ENCODE data around the gene NID1. TPM values are rescaled to one million over a fixed set of nuclear protein-coding genes. Genes with fewer than 3 reads are reported as not detected.

NID1 gene
- total and polyA plus RNA-seq, 2 donors (not counting 3 experiments of a cell fraction or from before 2014, with no cell fraction given): 87.0 to 109 TPM

DNA sequence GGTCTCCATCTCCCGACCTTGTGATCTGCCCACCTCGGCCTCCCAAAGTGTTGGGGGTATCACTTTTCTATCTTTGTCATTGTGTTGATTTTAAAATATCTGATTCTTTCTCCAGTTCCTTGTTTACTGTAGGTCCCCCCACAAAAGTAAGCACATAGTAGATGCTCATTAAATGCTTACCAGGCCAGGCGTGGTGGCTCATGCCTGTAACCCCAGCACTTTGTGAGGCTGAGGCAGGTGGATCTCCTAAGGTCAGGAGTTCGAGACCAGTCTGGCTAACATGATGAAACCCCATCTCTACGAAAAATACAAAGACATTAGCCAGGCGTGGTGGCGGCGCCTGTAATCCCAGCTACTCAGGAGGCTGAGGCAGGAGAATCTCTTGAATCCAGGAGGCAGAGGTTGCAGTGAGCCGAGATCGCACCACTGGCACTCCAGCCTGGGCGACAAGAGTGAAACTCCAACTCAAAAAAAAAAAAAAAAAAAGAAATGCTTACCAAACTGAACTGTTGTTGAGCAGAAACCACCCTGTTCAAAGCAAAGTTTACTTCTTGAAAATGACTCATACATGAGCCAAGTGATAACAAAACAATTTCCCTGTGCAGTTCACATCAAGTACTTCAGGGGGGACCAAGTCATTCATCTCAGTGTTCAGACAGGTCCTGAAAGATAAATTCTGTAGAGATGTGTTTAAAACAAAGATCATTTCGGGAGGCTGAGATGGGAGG lies 24.3 kb upstream of the NID1 start:
- TF ChIP-seq POLR2A (IDR thresholded peaks at IDR 0.05; ENCODE audit: low read depth, low read length) (no peak), GATA2 (IDR thresholded peaks at IDR 0.05; ENCODE audit: insufficient read depth, insufficient read length, low read depth, low read length) (no peak), FOS (IDR thresholded peaks at IDR 0.05; ENCODE audit: borderline replicate concordance, insufficient read depth, low read length) (peak; percentile 19), POLR2AphosphoS5 (IDR thresholded peaks at IDR 0.05; ENCODE audit: insufficient read depth, low read depth, low read length) (no peak), JUN (IDR thresholded peaks at IDR 0.05; ENCODE audit: borderline replicate concordance, insufficient read depth, insufficient read length, low read depth) (no peak)
- TF ChIP-seq, protein P1, sequence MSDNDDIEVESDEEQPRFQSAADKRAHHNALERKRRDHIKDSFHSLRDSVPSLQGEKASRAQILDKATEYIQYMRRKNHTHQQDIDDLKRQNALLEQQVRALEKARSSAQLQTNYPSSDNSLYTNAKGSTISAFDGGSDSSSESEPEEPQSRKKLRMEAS (IDR thresholded peaks at IDR 0.05; ENCODE audit: insufficient read depth, insufficient read length): no peak
- CTCF ChIA-PET: interaction anchor here (0.8 to 1.0 kb wide), 2 partner anchors 25 to 117 kb away, joined by 3 read pairs; no protein-coding TSS in a partner anchor
- intact Hi-C loops (cut with micrococcal nuclease): no loop called here
- no peak overlapping the region for H3K4me3 ChIP-seq (replicated peaks in 1 of 3; ENCODE audit: insufficient read depth in 1 of 3, low read depth in 1 of 3, low read length in 3 of 3)
- H4K20me1 ChIP-seq (replicated peaks; ENCODE audit: control insufficient read depth, extremely low read depth, insufficient read depth, low read length): no peaks in the 10 kb centered on the region
- H3K4me2 ChIP-seq (ENCODE audit: insufficient read depth, low read length): no peak overlapping the region
- no peaks in the 10 kb centered on the region for H3K79me2 ChIP-seq (ENCODE audit: control insufficient read depth, insufficient read depth, low read length)
- no peaks in the 10 kb centered on the region for H3K36me3 ChIP-seq (ENCODE audit: control insufficient read depth in 2 of 2, extremely low read depth in 1 of 2, insufficient read depth in 2 of 2, low read length in 2 of 2)
- H3K9me1 ChIP-seq (replicated peaks; ENCODE audit: control insufficient read depth, extremely low read depth, insufficient read depth, low read length): no peaks in the 10 kb centered on the region
- H3K27ac ChIP-seq (ENCODE audit: insufficient read depth, low read depth, low read length): no peak overlapping the region
- H3K9me3 ChIP-seq (replicated peaks; ENCODE audit: control insufficient read depth, insufficient read depth, low read length): no peaks in the 10 kb centered on the region
- no TSS peak for BruUV-seq (replicated peaks)
- no peaks in the 10 kb centered on the region for H3K27me3 ChIP-seq (ENCODE audit: control insufficient read depth in 2 of 2, insufficient read depth in 2 of 2, low read length in 2 of 2)
- H2AFZ ChIP-seq (ENCODE audit: low read depth, low read length): no peak overlapping the region
- peaks cover 5% of the 10 kb centered on the region for H3K4me1 ChIP-seq (ENCODE audit: control insufficient read depth, extremely low read depth, insufficient read depth, low read length)
- DNase-seq (ENCODE audit: low read depth, low spot score) (peak; percentile 20), FAIRE-seq (peak; percentile 75)
- POLR2A ChIA-PET: no interaction called here
- H3K9ac ChIP-seq (replicated peaks; ENCODE audit: extremely low read depth, insufficient read depth, low read length): no peak overlapping the region
- dilution Hi-C loops (cut with MboI; ENCODE audit: extremely low pct_ligation_motif_present, low sequenced_read_pairs): no loop called here

DNA sequence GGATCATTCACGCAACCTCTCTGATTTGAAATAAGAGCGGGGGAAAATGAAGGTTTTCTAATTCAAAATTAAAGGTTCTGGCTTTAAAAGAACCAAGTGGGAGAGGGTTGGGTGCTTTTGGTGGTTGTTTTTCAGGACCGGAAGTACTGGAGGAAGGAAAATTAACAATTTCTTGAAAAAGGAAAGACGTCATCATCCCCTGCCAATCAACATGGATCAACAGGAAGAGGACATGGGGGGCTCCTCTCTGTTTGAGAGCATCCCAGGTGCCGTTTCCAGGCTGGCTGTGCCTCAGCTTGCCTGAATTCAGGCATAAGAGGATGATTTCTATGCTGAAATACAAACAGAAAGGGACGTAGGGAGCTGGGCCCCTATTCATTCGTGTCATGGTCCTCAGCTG lies 21.6 kb upstream of the NID1 start:
- FAIRE-seq (no peak), DNase-seq (ENCODE audit: low read depth, low spot score) (no peak)
- Histone ChIP-seq H3K4me1 (ENCODE audit: control insufficient read depth, extremely low read depth, insufficient read depth, low read length) (peaks cover 2% of the 10 kb centered on the region), H3K27me3 (ENCODE audit: control insufficient read depth in 2 of 2, insufficient read depth in 2 of 2, low read length in 2 of 2) (no peaks in the 10 kb centered on the region), H3K27ac (ENCODE audit: insufficient read depth, low read depth, low read length) (no peak overlapping the region), H4K20me1 (replicated peaks; ENCODE audit: control insufficient read depth, extremely low read depth, insufficient read depth, low read length) (no peaks in the 10 kb centered on the region), H3K9ac (replicated peaks; ENCODE audit: extremely low read depth, insufficient read depth, low read length) (no peak overlapping the region), H3K9me1 (replicated peaks; ENCODE audit: control insufficient read depth, extremely low read depth, insufficient read depth, low read length) (no peaks in the 10 kb centered on the region), H3K4me3 (replicated peaks in 1 of 3; ENCODE audit: insufficient read depth in 1 of 3, low read depth in 1 of 3, low read length in 3 of 3) (no peak overlapping the region), H3K4me2 (ENCODE audit: insufficient read depth, low read length) (no peak overlapping the region), H2AFZ (ENCODE audit: low read depth, low read length) (peak overlapping the region; percentile 70), H3K79me2 (ENCODE audit: control insufficient read depth, insufficient read depth, low read length) (no peaks in the 10 kb centered on the region), H3K9me3 (replicated peaks; ENCODE audit: control insufficient read depth, insufficient read depth, low read length) (no peaks in the 10 kb centered on the region), H3K36me3 (ENCODE audit: control insufficient read depth in 2 of 2, extremely low read depth in 1 of 2, insufficient read depth in 2 of 2, low read length in 2 of 2) (no peaks in the 10 kb centered on the region)
- TF ChIP-seq POLR2A (IDR thresholded peaks at IDR 0.05; ENCODE audit: low read depth, low read length): no peak
- TF ChIP-seq, protein P2, sequence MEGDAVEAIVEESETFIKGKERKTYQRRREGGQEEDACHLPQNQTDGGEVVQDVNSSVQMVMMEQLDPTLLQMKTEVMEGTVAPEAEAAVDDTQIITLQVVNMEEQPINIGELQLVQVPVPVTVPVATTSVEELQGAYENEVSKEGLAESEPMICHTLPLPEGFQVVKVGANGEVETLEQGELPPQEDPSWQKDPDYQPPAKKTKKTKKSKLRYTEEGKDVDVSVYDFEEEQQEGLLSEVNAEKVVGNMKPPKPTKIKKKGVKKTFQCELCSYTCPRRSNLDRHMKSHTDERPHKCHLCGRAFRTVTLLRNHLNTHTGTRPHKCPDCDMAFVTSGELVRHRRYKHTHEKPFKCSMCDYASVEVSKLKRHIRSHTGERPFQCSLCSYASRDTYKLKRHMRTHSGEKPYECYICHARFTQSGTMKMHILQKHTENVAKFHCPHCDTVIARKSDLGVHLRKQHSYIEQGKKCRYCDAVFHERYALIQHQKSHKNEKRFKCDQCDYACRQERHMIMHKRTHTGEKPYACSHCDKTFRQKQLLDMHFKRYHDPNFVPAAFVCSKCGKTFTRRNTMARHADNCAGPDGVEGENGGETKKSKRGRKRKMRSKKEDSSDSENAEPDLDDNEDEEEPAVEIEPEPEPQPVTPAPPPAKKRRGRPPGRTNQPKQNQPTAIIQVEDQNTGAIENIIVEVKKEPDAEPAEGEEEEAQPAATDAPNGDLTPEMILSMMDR (IDR thresholded peaks at IDR 0.05; ENCODE audit: extremely low read depth in 1 of 2, insufficient read depth in 1 of 2, low read depth in 1 of 2, low read length in 2 of 2): no peak
- TF ChIP-seq GATA2 (IDR thresholded peaks at IDR 0.05; ENCODE audit: insufficient read depth, insufficient read length, low read depth, low read length): no peak
- TF ChIP-seq MYC (IDR thresholded peaks at IDR 0.05; ENCODE audit: low read depth, low read length): no peak
- TF ChIP-seq FOS (IDR thresholded peaks at IDR 0.05; ENCODE audit: borderline replicate concordance, insufficient read depth, low read length): no peak
- TF ChIP-seq EZH2 (IDR thresholded peaks at IDR 0.05; ENCODE audit: borderline replicate concordance, low read depth, low read length, severe bottlenecking): no peak
- BruUV-seq (replicated peaks): no TSS peak
- dilution Hi-C loops (cut with MboI; ENCODE audit: extremely low pct_ligation_motif_present, low sequenced_read_pairs): no loop called here
- intact Hi-C loops (cut with micrococcal nuclease): loop anchor here (1.0 kb wide), 1 partner anchor 21 kb away; the partner anchor contains the start of gene NID1
- POLR2A ChIA-PET: no interaction called here
- CTCF ChIA-PET: interaction anchor here (1.0 kb wide), 1 partner anchor 115 kb away, joined by 4 read pairs; no protein-coding TSS in a partner anchor

Data from endothelial cell of umbilical vein (primary cell).